Stimulated activated CD8-positive, alpha-beta memory T cell treated with anti-CD3 and anti-CD28 coated beads, Interleukin-12 subunit alpha, Interleukin-12 subunit beta, amount 100 ng/mL, for 24 hours (primary cell): ENCODE measurements around the gene PTCD1.

Experiments used
- DNase-seq: peaks from one replicate; pipeline ENCODE4 v3.0.0-alpha.2; 2020; ENCODE audit errors: extremely low read depth

The PTCD1 gene

GRCh38 chr7:99368750-99369389 is 69.7 kb downstream of the PTCD1 start:
- no peak for DNase-seq
